H1 (cell line): ENCODE measurements around the gene TPRX1. TPM values are rescaled to one million over a fixed set of nuclear protein-coding genes. Genes with fewer than 3 reads are reported as not detected.

Experiments used
- JUND ChIP-seq: IDR thresholded peaks from 2 replicates; pipeline ENCODE4 v1.6.1; 2011; ENCODE audit warnings: mild to moderate bottlenecking, improper control_type of control experiment, low read length
- RNF2 ChIP-seq: fragments of 200-900, 300-1000 bp; sonication (generic); IDR thresholded peaks from 2 replicates; pipeline ENCODE4 v1.7.1; 2016; ENCODE audit warnings: borderline replicate concordance, low read depth, mild to moderate bottlenecking, antibody characterized with exemption, low read length; ENCODE audit not compliant: poor library complexity, severe bottlenecking; ENCODE audit errors: missing control alignments
- TCF12 ChIP-seq: IDR thresholded peaks from 2 replicates; pipeline ENCODE4 v1.6.1; 2011; ENCODE audit warnings: low read depth, mild to moderate bottlenecking, low read length
- polyA plus RNA-seq, 7 experiments: library from polyadenylated mRNA; depleted of rRNA in 3 of 7; stranded (reverse) in 5 of 7; unstranded in 2 of 7; fragments of >200 nt in 5 of 7; fragments of 200-250 nt in 2 of 7; gene quantifications; 1 replicate in 5 of 7; 2 replicates in 1 of 7; 4 replicates in 1 of 7; pipeline versions ENCODE4 v1.2.1 to v1.2.3, GENCODE V29; 2011 to 2013; ENCODE audit warnings: missing spikeins in 2 of 7, mixed read lengths in 2 of 7
- small RNA-seq: library from polyadenylated mRNA; stranded (forward); fragments of <200 nt; extraction: miRNeasy Mini kit (QIAGEN cat#:217004); gene quantifications from one replicate; pipeline ENCODE3, GENCODE V24; 2013; ENCODE audit not compliant: insufficient read depth
- total RNA-seq: library from RNA; stranded (reverse); fragmentation: NEBNext Ultra II Directional; extraction: Animal tissue kit (Norgen Biotek cat#: 25700); gene quantifications from 2 replicates; pipeline ENCODE4 v1.2.1, GENCODE V29; 2021
- TF ChIP-seq, protein P1 (sequence below): IDR thresholded peaks from 2 replicates; pipeline ENCODE4 v1.6.1; 2011; ENCODE audit warnings: low read length, improper control_type of control experiment

TPRX1 gene
- total and polyA plus RNA-seq, 2 of the 8 experiments (the other 6 are each of a cell fraction or from before 2014, with no cell fraction given), result 0.03 TPM; not detected in 1

DNA sequence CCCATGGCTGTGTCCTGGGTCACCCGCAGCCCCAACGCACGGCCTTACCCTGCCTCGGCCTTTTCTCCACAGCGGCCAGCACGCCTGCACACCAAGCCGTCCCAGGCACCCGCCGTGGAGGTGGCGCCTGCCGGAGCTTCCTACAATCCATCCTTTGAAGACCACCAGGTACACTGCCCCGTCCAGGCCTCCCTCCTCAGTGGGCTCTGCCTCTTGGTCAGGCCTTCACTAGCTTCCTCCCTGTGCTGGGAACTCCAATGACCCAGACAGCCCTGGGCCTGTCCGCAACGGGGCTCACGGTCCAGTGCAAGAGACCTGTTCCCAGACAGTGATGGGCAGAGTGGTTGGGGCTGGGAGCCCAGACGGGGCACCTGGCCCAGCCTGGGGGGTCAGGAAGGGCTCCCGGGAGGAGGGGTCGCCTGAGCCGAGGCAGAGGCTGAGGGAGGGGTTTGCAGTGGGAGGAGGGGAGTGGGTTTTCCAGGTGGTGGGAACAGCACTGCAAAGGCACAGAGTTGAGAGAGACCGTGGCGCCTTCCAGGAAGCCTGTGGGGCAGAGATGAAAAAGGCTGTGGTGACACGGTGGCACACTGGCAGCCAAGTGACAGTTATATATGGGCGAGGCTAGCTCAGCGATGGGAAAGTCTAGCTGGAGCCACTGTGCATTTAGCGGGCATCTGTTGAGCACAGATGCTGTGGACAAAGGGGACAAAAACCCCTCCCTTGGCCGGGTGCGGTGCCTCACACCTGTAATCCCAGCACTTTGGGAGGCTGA is 51.7 kb downstream of the TPRX1 start (continued):
- TF ChIP-seq, protein P1, sequence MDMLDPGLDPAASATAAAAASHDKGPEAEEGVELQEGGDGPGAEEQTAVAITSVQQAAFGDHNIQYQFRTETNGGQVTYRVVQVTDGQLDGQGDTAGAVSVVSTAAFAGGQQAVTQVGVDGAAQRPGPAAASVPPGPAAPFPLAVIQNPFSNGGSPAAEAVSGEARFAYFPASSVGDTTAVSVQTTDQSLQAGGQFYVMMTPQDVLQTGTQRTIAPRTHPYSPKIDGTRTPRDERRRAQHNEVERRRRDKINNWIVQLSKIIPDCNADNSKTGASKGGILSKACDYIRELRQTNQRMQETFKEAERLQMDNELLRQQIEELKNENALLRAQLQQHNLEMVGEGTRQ, result no peak
- TF ChIP-seq RNF2 (no peak), TCF12 (no peak), JUND (no peak)
- TF ChIP-seq, all 59 proteins: peak for 0

Small RNA genes lying within 50 kb of the gene (small RNA-seq; reads per million reads assigned to genes)
- gene AC008745.1, result not detected
- gene SNORD23, result not detected

Other genes with a start within 250 kb of the TPRX1 start
- 0.50 TPM in 1 of 2 replicates, not detected in the other for gene ZNF541, start 231.4 kb downstream of the TPRX1 start, total RNA-seq
- 0.05 and 0.11 TPM in 2 replicates for gene ZNF541, start 231.4 kb downstream of the TPRX1 start, polyA plus RNA-seq (2011; rRNA removed)
- 29.2 and 30.0 TPM in 2 replicates for gene BICRA, start 195.4 kb downstream of the TPRX1 start, total RNA-seq
- gene BICRA, start 195.4 kb downstream of the TPRX1 start, polyA plus RNA-seq (2011; rRNA removed), result 1.5 and 3.8 TPM in 2 replicates
- 13.0 and 14.3 TPM in 2 replicates for gene EHD2, start 91.1 kb downstream of the TPRX1 start, total RNA-seq
- gene EHD2, start 91.1 kb downstream of the TPRX1 start, polyA plus RNA-seq (2011; rRNA removed), result 4.5 and 12.4 TPM in 2 replicates
- gene NOP53, start 59.0 kb downstream of the TPRX1 start, total RNA-seq, result 245 and 262 TPM in 2 replicates
- 107 and 220 TPM in 2 replicates for gene NOP53, start 59.0 kb downstream of the TPRX1 start, polyA plus RNA-seq (2011; rRNA removed)
- gene SELENOW, start 25.8 kb downstream of the TPRX1 start, total RNA-seq, result 361 and 371 TPM in 2 replicates
- 588 and 709 TPM in 2 replicates for gene SELENOW, start 25.8 kb downstream of the TPRX1 start, polyA plus RNA-seq (2011; rRNA removed)
- gene CRX, start 17.4 kb upstream of the TPRX1 start, total RNA-seq, result not detected in 2 replicates
- gene CRX, start 17.4 kb upstream of the TPRX1 start, polyA plus RNA-seq (2011; rRNA removed), result 0.06 and 0.08 TPM in 2 replicates
- gene TPRX2, start 54.7 kb upstream of the TPRX1 start, total RNA-seq, result not detected in 2 replicates
- not detected in 2 replicates for gene TPRX2, start 54.7 kb upstream of the TPRX1 start, polyA plus RNA-seq (2011; rRNA removed)
- gene SULT2A1, start 81.8 kb upstream of the TPRX1 start, total RNA-seq, result not detected in 2 replicates
- not detected in 2 replicates for gene SULT2A1, start 81.8 kb upstream of the TPRX1 start, polyA plus RNA-seq (2011; rRNA removed)
- gene BSPH1, start 187.6 kb upstream of the TPRX1 start, total RNA-seq, result not detected in 2 replicates
- not detected in 2 replicates for gene BSPH1, start 187.6 kb upstream of the TPRX1 start, polyA plus RNA-seq (2011; rRNA removed)
- not detected in 2 replicates for gene ELSPBP1, start 190.1 kb upstream of the TPRX1 start, total RNA-seq
- gene ELSPBP1, start 190.1 kb upstream of the TPRX1 start, polyA plus RNA-seq (2011; rRNA removed), result not detected in 2 replicates
- not detected in 2 replicates for gene CABP5, start 239.5 kb upstream of the TPRX1 start, total RNA-seq
- not detected in 2 replicates for gene CABP5, start 239.5 kb upstream of the TPRX1 start, polyA plus RNA-seq (2011; rRNA removed)